OCI-M1 (cell line): ENCODE results near the gene KIR3DL1.
"Not testable (repeated sequence)": the region's sequence is repeated elsewhere in the genome, so short reads cannot be mapped to it uniquely, and the experiment has no call there.

Source experiments
- DNase-seq: peaks from one replicate; lab custom pipeline; 2025; lab: John Stamatoyannopoulos, UW

Gene KIR3DL1

DNA sequence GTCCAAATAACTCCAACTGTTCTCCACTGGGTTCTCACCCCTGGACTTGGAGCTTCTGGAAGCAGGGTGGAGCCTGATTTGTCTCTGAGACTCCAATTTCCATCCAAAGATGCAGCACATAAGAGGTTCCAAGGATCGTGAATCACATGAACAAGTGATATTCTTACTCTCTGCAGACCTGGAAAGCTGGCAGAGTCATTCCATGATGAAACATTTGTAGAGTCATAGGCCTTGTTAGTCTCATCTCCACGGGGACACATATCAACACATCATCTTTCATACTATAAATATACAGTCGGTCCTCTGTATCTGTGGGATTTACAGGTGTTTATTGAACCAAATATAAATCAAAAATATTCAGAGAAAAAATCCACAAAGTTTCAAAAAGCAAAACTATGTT, 1.7 kb upstream of the KIR3DL1 start:
- DNase-seq = not testable (repeated sequence)

DNA sequence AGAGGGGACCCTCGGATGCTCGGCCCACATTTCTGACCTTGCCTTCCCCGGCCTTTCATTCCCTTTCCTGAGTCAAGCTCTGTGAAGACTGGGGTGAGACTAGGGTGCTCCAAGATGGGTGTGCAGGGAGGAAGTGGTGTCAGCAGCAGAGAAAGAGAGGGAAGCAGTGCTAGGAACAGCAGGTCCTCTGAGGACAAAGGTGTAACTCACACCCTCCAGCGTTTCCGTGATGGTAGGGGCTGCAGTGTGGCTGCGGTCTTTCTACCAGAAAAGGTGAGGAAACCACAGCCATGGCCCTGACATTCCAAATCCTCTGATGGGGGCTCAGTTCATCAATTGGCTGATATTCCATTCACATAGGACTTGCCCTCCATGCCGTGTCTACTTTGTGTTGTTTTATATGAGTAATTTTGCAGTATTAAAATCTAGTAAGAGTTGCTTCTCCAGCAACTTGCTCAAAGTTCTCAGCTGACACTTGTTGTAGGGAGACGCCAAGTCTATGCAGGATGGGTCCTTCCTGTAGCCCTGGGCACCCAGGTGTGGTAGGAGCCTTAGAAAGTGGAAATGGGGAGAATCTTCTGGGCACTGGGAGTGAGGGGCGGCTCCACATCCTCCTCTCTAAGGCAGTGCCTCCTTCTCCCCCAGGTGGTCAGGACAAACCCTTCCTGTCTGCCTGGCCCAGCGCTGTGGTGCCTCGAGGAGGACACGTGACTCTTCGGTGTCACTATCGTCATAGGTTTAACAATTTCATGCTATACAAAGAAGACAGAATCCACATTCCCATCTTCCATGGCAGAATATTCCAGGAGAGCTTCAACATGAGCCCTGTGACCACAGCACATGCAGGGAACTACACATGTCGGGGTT, 1.6 kb downstream of the KIR3DL1 start:
- no peak for DNase-seq

DNA sequence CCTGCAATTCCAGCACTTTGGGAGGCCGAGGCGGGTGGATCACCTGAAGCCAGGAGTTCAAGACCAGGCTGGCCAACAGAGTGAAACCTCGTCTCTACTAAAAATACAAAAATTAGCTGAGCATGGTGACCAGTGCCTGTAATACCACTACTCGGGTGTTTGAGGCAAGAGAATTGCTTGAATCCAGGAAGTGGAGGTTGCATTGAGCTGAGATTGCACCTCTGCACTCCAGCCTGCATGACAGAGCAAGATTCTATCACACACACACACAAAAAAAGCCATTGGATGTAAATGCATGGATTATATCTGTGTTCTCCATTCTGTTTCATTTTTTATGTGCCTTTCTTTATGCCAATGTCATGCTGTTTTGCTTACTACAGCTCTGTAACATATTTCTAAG, 8.1 kb downstream of the KIR3DL1 start:
- DNase-seq = not testable (repeated sequence)

DNA sequence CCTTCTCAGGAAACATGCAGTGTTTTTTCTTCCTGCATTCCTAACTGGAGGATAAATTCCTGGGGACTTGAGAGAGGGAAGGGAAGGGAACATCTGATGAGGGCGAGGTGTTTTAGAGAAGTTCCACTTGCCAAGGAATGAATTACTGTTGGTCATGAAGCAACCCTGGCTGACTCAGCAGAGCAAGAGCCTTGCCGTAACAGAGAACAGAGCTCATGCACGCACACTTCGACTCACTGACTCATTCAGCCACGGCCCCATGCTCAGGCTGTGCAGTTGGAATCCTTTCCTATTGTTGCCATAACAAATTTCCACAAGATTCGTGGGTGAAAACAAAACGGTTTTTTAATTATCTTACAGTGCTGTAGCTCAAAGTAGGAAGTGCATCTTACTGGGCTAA, 9.1 kb downstream of the KIR3DL1 start:
- DNase-seq = not testable (repeated sequence)

DNA sequence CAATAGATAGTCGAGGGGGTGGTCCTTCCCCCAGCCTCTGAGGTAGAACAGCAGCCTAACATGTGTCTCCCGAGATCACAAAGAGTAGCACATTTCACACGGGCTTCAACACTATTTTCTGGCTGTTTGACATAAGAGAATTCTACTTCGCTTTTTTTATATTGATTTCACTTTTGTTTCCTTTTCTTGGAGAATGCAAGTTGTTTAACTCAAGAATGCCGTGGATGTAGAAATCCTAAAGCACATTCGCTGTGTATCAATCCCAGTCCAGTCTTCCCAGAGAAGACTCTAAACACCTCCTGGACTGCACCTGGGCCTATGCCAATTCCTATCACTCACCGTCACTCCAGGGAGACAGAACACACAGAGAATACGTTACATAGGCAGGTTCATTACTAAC, 11.8 kb downstream of the KIR3DL1 start:
- DNase-seq = not testable (repeated sequence)

DNA sequence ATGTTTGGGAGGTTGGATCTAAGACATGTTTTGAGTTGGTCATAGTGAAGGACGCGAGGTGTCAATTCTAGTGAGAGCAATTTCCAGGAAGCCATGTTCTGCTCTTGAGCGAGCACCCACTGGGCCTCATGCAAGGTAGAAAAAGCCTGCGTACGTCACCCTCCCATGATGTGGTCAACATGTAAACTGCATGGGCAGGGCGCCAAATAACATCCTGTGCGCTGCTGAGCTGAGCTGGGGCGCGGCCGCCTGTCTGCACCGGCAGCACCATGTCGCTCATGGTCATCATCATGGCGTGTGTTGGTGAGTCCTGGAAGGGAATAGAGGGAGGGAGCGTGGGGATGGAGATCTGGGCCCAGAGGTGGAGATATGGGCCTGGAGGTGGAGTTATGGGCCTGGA, 16.2 kb downstream of the KIR3DL1 start, which contains the start of gene KIR2DS4:
KIR2DS4 (plus strand) TSS at position 181 of the 400 bp plus-strand sequence.
- not testable (repeated sequence) for DNase-seq

DNA sequence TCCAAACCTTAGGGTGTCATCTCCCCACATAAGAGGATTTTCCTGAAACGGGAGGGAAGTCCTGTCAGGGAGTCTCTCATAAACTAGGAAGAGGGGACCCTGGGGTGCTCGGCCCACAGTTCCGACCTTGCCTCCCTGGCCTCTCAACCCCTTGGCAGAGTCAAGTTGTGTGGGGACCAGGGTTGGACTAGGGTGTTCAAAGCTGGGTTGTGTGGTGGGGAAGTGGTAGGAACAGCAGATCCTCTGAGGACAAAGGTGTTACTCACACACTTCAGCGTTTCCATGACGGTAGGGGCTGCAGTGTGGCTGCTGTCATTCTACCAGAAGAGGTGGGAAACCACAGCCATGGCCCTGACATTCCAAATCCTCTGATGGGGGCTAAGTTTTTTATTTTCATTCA, 18.9 kb downstream of the KIR3DL1 start:
- not testable (repeated sequence) for DNase-seq

DNA sequence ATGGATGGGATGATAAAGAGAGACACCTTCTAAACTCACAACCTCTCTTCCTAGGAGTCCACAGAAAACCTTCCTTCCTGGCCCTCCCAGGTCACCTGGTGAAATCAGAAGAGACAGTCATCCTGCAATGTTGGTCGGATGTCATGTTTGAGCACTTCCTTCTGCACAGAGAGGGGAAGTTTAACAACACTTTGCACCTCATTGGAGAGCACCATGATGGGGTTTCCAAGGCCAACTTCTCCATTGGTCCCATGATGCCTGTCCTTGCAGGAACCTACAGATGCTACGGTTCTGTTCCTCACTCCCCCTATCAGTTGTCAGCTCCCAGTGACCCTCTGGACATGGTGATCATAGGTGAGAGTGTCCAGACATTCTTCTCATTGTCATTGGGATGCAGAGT, 21.3 kb downstream of the KIR3DL1 start:
- DNase-seq = not testable (repeated sequence)

DNA sequence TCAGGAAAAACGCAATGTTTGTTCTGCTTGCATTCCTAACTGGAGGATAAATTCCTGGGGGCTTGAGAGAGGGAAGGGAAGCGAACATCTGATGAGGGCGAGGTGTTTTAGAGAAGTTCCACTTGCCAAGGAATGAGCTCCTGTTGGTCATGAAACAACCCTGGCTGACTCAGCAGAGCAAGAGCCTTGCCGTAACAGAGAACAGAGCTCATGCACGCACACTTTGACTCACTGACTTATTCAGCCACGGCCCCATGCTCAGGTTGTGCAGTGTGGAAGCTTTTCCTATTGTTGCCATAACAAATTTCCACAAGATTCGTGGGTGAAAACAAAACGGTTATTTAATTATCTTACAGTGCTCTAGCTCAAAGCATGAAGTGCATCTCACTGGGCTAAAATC, 26.9 kb downstream of the KIR3DL1 start:
- DNase-seq = not testable (repeated sequence)

DNA sequence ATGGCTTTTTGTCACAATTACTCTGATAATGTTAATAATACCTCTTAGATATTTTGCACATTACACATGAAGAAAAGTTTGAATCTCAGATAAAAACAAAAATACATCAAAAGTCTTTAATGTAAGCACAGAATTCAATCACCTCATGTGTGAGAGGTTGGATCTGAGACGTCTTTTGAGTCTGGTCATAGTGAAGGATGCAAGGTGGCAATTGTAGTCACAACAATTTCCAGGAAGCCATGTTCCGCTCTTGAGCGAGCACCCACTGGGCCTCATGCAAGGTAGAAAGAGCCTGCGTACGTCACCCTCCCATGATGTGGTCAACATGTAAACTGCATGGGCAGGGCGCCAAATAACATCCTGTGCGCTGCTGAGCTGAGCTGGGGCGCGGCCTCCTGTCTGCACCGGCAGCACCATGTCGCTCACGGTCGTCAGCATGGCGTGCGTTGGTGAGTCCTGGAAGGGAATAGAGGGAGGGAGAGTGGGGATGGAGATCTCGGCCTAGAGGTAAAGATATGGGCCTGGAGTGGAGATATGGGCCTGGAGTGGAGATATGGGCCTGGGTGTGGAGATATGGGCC, 33.9 kb downstream of the KIR3DL1 start, which contains the start of gene KIR3DL2:
KIR3DL2 (plus strand) TSS at position 383 of the 580 bp plus-strand sequence; CDS start at position 416, 33 bp downstream.
- not testable (repeated sequence) for DNase-seq

DNA sequence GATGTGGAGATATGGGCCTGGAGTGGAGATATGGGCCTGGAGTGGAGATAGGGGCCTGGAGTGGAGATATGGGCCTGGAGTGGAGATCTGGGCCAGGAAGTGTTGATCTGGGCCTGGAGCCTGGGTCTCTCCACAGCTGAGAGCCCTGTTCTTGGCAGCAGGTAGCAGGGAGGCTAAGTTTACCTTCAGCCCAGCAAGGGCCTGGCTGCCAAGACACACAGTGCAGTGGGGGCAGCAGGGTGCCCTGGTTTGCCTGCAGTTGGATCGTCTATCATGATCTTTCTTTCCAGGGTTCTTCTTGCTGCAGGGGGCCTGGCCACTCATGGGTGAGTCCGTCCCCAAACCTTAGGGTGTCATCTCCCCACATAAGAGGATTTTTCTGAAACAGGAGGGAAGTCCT, 34.7 kb downstream of the KIR3DL1 start:
- DNase-seq = no peak

DNA sequence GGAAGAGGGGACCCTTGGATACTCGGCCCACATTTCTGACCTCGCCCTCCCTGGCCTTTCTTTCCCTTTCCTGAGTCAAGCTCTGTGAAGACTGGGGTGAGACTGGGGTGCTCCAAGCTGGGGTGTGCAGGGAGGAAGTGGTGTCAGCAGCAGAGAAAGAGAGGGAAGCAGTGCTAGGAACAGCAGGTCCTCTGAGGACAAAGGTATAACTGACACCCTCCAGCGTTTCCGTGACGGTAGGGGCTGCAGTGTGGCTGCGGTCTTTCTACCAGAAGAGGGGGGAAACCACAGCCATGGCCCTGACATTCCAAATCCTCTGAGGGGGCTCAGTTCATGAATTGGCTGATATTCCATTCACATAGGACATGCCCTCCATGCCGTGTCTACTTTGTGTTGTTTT, 35.1 kb downstream of the KIR3DL1 start:
- no peak for DNase-seq

DNA sequence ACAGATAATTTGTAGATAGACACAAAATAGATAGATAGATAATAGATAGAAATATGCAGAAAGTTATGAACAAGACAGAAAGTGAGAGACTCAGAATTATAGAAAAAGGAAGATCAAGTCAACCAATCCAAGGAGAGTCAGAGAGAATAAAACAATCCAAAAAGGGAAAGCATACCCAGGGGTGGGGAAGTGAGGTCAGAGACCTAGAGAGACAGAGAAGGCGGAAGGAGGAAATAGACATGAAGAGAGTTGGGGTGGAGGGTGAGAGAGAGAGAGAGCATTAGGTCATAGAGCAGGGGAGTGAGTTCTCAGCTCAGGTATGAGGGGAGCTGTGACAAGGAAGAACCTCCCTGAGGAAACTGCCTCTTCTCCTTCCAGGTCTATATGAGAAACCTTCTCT, 39.0 kb downstream of the KIR3DL1 start:
- DNase-seq = not testable (repeated sequence)

DNA sequence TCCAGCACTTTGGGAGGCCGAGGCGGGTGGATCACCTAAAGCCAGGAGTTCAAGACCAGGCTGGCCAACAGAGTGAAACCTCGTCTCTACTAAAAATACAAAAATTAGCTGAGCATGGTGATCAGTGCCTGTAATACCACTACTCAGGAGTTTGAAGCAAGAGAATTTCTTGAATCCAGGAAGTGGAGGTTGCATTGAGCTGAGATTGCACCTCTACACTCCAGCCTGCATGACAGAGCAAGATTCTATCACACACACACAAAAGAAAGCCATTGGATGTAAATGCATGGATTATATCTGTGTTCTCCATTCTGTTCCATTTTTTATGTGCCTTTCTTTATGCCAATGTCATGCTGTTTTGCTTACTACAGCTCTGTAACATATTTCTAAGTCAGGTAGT, 42.2 kb downstream of the KIR3DL1 start:
- not testable (repeated sequence) for DNase-seq

DNA sequence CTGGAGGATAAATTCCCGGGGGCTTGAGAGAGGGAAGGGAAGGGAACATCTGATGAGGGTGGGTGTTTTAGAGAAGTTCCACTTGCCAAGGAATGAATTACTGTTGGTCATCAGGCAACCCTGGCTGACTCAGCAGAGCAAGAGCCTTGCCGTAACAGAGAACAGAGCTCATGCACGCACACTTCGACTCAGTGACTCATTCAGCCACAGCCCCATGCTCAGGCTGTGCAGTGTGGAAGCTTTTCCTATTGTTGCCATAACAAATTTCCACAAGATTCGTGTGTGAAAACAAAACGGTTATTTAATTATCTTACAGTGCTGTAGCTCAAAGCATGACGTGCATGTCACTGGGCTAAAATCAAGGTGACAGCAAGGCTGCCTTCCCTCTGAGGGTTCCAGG, 43.2 kb downstream of the KIR3DL1 start:
- peak; percentile 21 for DNase-seq

DNA sequence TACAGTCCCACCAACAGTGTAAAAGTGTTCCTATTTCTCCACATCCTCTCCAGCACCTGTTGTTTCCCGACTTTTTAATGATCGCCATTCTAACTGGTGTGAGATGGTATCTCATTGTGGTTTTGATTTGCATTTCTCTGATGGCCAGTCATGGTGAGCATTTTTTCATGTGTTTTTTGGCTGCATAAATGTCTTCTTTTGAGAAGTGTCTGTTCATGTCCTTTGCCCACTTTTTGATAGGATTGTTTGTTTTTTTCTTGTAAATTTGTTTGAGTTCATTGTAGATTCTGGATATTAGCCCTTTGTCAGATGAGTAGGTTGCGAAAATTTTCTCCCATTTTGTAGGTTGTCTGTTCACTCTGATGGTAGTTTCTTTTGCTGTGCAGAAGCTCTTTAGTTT, 47.2 kb downstream of the KIR3DL1 start:
- DNase-seq = not testable (repeated sequence)

DNA sequence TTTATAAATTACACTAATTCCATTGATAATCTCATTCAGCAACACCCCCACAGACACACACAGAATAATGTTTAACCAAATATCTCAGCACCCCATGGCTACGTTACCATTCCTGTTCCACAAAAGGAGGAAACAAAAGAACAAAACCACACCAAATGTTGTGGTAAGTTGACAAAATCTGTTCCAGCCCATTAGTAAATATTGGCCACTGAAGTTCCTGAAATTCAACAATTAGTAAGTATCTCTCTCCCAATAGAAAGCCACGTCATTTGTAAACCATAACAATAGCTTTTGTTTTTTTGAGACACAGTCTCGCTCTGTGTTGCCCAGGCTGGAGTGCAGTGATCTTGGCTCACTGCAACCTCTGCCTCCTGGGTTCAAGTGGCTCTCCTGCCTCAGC, 55.4 kb downstream of the KIR3DL1 start:
- no peak for DNase-seq

DNA sequence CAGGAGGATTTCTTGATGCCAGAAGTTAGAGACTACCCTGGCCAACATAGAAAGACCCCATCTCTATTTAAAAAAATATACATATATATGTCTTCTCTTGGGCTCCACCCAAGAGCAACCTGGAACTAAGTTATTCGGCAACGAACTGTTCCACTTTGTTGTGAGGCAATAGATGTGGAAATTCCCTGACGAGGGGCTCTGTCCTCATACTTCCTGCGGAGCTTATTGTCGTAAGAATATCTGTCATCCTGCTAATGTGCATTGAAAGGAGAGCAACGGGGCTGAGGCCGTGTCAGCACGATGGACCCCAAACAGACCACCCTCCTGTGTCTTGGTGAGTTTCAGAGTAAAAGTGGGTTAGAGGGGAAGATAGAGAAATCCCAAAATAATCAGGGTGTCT, 57.7 kb downstream of the KIR3DL1 start, which contains the start of gene FCAR:
FCAR (plus strand) TSS at position 246 of the 400 bp plus-strand sequence; CDS start at position 301, 55 bp downstream.
- no peak for DNase-seq

DNA sequence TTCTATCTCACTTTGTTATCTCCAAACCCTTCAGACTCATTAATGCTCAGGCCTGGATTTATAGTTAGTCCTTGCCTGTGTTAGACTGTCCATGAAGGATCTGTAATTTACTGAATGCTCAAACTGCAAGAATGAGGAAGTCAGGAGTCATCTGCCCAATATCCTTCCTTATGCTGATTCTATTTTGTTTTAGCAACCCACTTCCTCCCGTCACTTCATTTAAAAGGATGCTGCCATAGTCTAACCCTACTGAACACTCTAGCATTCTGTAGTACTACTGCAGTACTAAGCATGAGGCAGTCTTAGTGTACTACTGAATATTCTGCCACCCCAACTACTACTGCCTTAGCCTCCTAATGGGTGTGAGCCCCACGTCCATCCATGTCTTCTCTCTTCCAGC, 59.2 kb downstream of the KIR3DL1 start:
- peak; percentile 12 for DNase-seq

DNA sequence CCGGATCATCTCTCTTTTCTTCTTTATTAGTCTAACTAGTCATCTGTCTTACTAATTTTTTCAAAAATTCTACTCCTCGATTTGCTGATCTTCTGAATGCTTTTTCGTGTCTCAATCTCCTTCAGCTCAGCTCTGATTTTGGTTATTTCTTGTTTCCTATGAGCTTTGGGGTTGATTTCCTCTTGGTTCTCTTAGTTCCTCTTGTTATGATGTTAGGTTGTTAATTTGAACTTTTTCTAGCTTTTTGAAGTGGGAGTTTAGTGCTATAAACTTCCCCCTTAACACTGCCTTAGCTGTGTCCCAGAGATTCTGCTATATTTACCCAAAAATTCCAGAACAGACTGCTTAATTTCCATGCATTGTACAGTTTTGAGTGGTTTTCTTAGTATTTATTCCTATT, 61.2 kb downstream of the KIR3DL1 start:
- no peak for DNase-seq
